ENCODE results near the gene GNG2. TPM values are rescaled to one million over a fixed set of nuclear protein-coding genes. Genes with fewer than 3 reads are reported as not detected.

GNG2 gene
- total and polyA plus RNA-seq, 10 of the 15 experiments (the other 5 are each of a cell fraction or from before 2014, with no cell fraction given), result 31.6 to 114 (median 66.4) TPM

GRCh38 chr14:51873221-51873893 is 12.9 kb downstream of the GNG2 start:
- no peak overlapping the region for H2AFZ ChIP-seq (ENCODE audit: control insufficient read depth, low read depth, low read length)
- no peak overlapping the region for H3K9ac ChIP-seq (ENCODE audit: control insufficient read depth, insufficient read depth, low read length)
- TF ChIP-seq SUPT20H (IDR thresholded peaks at IDR 0.05; ENCODE audit: borderline replicate concordance, control insufficient read depth, low read depth, low read length) (no peak), NFXL1 (IDR thresholded peaks at IDR 0.05; ENCODE audit: borderline replicate concordance) (no peak), YBX1 (IDR thresholded peaks at IDR 0.05) (no peak), BRCA1 (IDR thresholded peaks at IDR 0.05; ENCODE audit: low read depth, low read length) (no peak), BHLHE40 (IDR thresholded peaks at IDR 0.05; ENCODE audit: borderline replicate concordance in 1 of 2, low read depth in 2 of 2, low read length in 1 of 2) (peak; percentile 53 to 57; a peak in 2 of 4 replicates), MYB (IDR thresholded peaks at IDR 0.05; ENCODE audit: borderline replicate concordance, low read depth, low read length) (no peak), RELB (IDR thresholded peaks at IDR 0.05; ENCODE audit: low read depth) (peak; percentile 95), MEF2A (IDR thresholded peaks at IDR 0.05; ENCODE audit: insufficient read depth, low read depth, low read length) (peak; percentile 75), CHD4 (IDR thresholded peaks at IDR 0.05) (no peak), MEF2B (IDR thresholded peaks at IDR 0.05; ENCODE audit: partially characterized antibody, poor library complexity, severe bottlenecking) (peak; percentile 66), SIN3A (IDR thresholded peaks at IDR 0.05; ENCODE audit: low read depth, low read length) (no peak), BMI1 (IDR thresholded peaks at IDR 0.05; ENCODE audit: borderline replicate concordance) (peak; percentile 95), BACH1 (IDR thresholded peaks at IDR 0.05; ENCODE audit: borderline replicate concordance) (no peak; the same call in 1 of the 2 replicates), RAD51 (IDR thresholded peaks at IDR 0.05) (no peak), ZNF24 (IDR thresholded peaks at IDR 0.05) (no peak), PBX3 (IDR thresholded peaks at IDR 0.05; ENCODE audit: insufficient replicate concordance, low read depth, low read length) (no peak), HDAC2 (IDR thresholded peaks at IDR 0.05) (no peak), HDGF (IDR thresholded peaks at IDR 0.05) (no peak), WRNIP1 (IDR thresholded peaks at IDR 0.05; ENCODE audit: borderline replicate concordance, low read depth, low read length) (no peak), IKZF1 (conservative IDR thresholded peaks at IDR 0.05) (peak; percentile 98), SMARCA5 (IDR thresholded peaks at IDR 0.05) (no peak), ZBED1 (IDR thresholded peaks at IDR 0.05; ENCODE audit: borderline replicate concordance) (peak; percentile 62; the same call in 1 of the 2 replicates), ZSCAN29 (IDR thresholded peaks at IDR 0.05) (no peak)

More at GRCh38 chr14:51873221-51873893, 12.9 kb downstream of the GNG2 start:
- peaks cover 2% of the 10 kb centered on the region; the same call in 2 of the 3 replicates for H3K9me3 ChIP-seq (replicated peaks; ENCODE audit: control insufficient read depth, insufficient read depth, low read length)
- DNase-seq (ENCODE audit: low read depth, low spot score) (peak; percentile 94), FAIRE-seq (peak; percentile 97), ATAC-seq (peak; percentile 85)
- H3K36me3 ChIP-seq (ENCODE audit: control insufficient read depth in 2 of 2, insufficient read depth in 2 of 2, low read length in 1 of 2), result no peaks in the 10 kb centered on the region; a peak in 1 of 4 replicates
- peaks cover 42% of the 10 kb centered on the region for H3K4me1 ChIP-seq (ENCODE audit: control insufficient read depth, insufficient read depth, low read length)
- no peaks in the 10 kb centered on the region for H3K27me3 ChIP-seq (replicated peaks in 1 of 2; ENCODE audit: control insufficient read depth in 2 of 2, insufficient read depth in 2 of 2, low read length in 1 of 2)
- H3K4me2 ChIP-seq (ENCODE audit: control insufficient read depth, insufficient read depth), result peak overlapping the region; percentile 46
- POLR2A ChIA-PET, result interaction anchor here (1.0 to 4.1 kb wide), 4 partner anchors 8 to 26 kb away, joined by 3 to 22 read pairs (median 4); partner anchors contain the start of gene GNG2
- WGBS (ENCODE audit: insufficient coverage, insufficient replicate concordance, low lambda C conversion rate, missing lambda C conversion rate), result 50% methylated on average over 2 of the region's 2 CpGs
- H3K4me3 ChIP-seq, result no peak overlapping the region
- H3K27ac ChIP-seq (ENCODE audit: control insufficient read depth, insufficient read depth), result peak overlapping the region; percentile 50
- RAD21 ChIA-PET (ENCODE audit: unreplicated experiment), result interaction anchor here (0.7 to 15.9 kb wide), 5 partner anchors 9 to 123 kb away, joined by 3 to 197 read pairs (median 7); partner anchors contain the start of gene GNG2
- BruUV-seq (replicated peaks), result no TSS peak
- intact Hi-C loops (cut with micrococcal nuclease; ENCODE audit: unreplicated experiment), result loop anchor here (5.0 kb wide), 1 partner anchor 34 kb away; no protein-coding TSS in a partner anchor
- CTCF ChIA-PET, result interaction anchor here (1.4 to 2.3 kb wide), 2 partner anchors 8 to 26 kb away, joined by 3 to 7 read pairs; no protein-coding TSS in a partner anchor
- in situ Hi-C loops (cut with MboI), result no loop called here
- SMC1A ChIA-PET (ENCODE audit: uncharacterized antibody, unreplicated experiment), result interaction anchor here (0.7 to 14.5 kb wide), 7 partner anchors 9 to 261 kb away, joined by 3 to 254 read pairs (median 6); partner anchors contain the start of gene GNG2
- H3K79me2 ChIP-seq (ENCODE audit: control insufficient read depth, insufficient read depth, low read length), result peaks cover 72% of the 10 kb centered on the region
- H4K20me1 ChIP-seq (ENCODE audit: control insufficient read depth, insufficient read depth), result no peaks in the 10 kb centered on the region
